Activated B cell treated with CpG ODN at 0.5 μM for 24 hours (primary cell): ENCODE data around the gene PRDM2. TPM values are rescaled to one million over a fixed set of nuclear protein-coding genes. Genes with fewer than 3 reads are reported as not detected.

Source experiments
- ATAC-seq: fragments of 200-7000 bp; cut with Tn5 transposase; one replicate; pipeline ENCODE4 v1.10.0; 2021; ENCODE audit warnings: low read depth, mild to moderate bottlenecking, moderate library complexity
- CTCF ChIA-PET: fragments of 350-600 bp; sonication (Branson Sonifier 250); formaldehyde crosslinking; loops from one replicate; lab custom pipeline; 2021; ENCODE audit warnings: antibody characterized with exemption; lab: Charles Lee
- POLR2A ChIA-PET: fragments of 350-600 bp; sonication (Branson Sonifier 250); formaldehyde crosslinking; loops from one replicate; lab custom pipeline; 2021; ENCODE audit warnings: antibody characterized with exemption; lab: Charles Lee
- DNase-seq: peaks from one replicate; pipeline ENCODE4 v3.0.0; 2022
- H3K27ac Mint-ChIP-seq: one replicate; pipeline ENCODE4 v1.8.0; 2020; ENCODE audit warnings: mixed read lengths
- H3K27me3 Mint-ChIP-seq: one replicate; pipeline ENCODE4 v1.8.0; 2021; ENCODE audit warnings: mixed read lengths
- H3K36me3 Mint-ChIP-seq: one replicate; pipeline ENCODE4 v1.8.0; 2021; ENCODE audit warnings: low read depth, mixed read lengths
- H3K4me1 Mint-ChIP-seq: one replicate; pipeline ENCODE4 v1.8.0; 2021; ENCODE audit warnings: mixed read lengths
- H3K4me3 Mint-ChIP-seq: one replicate; pipeline ENCODE4 v1.8.0; 2020; ENCODE audit warnings: mild to moderate bottlenecking, mixed read lengths
- H3K9me3 Mint-ChIP-seq: one replicate; pipeline ENCODE4 v1.8.0; 2020; ENCODE audit warnings: mixed read lengths
- CTCF ChIP-seq: fragments of 200-600 bp; IDR thresholded peaks from one replicate; pipeline ENCODE4 v1.8.0; 2022; ENCODE audit warnings: antibody characterized with exemption, mild to moderate bottlenecking
- intact Hi-C: fragments of 100-400 bp; cut with micrococcal nuclease; formaldehyde crosslinking; loops from one replicate; pipeline ENCODE4 v1.15.1; 2024
- total RNA-seq: library from RNA; stranded (reverse); gene quantifications from 2 replicates; pipeline ENCODE4 v1.2.3, GENCODE V29; 2022

The PRDM2 gene
- total RNA-seq, 1 donor from 2014 or later = 194 TPM

- Mint-ChIP-seq H3K27me3 (no peaks in the 10 kb centered on the region), H3K27ac (no peak overlapping the region), H3K36me3 (peaks cover 18% of the 10 kb centered on the region), H3K9me3 (peaks cover 4% of the 10 kb centered on the region), H3K4me1 (peaks cover 43% of the 10 kb centered on the region), H3K4me3 (peak overlapping the region; percentile 35)
- ChIA-PET CTCF (no interaction called here), POLR2A (interaction anchor here (0.6 to 2.2 kb wide), 3 partner anchors 28 to 55 kb away, joined by 3 to 16 read pairs (median 3); no protein-coding TSS in a partner anchor)
- intact Hi-C loops = no loop called here
- no peak for TF ChIP-seq CTCF
- DNase-seq (no peak), ATAC-seq (no peak)
These were observed 2.2 kb upstream of the PRDM2 start for GRCh38 chr1:13697738-13698137.

- H3K4me1 Mint-ChIP-seq = peaks cover 55% of the 10 kb centered on the region
- peaks cover 4% of the 10 kb centered on the region for H3K9me3 Mint-ChIP-seq
- ATAC-seq (no peak), DNase-seq (no peak)
- intact Hi-C loops = no loop called here
- peak overlapping the region; percentile 86 for H3K27ac Mint-ChIP-seq
- peak overlapping the region; percentile 74 for H3K4me3 Mint-ChIP-seq
- no peak for TF ChIP-seq CTCF
- H3K27me3 Mint-ChIP-seq = no peaks in the 10 kb centered on the region
- H3K36me3 Mint-ChIP-seq = peaks cover 28% of the 10 kb centered on the region
- ChIA-PET POLR2A (interaction anchor here (1.0 to 6.5 kb wide), 7 partner anchors 12 to 50 kb away, joined by 4 to 130 read pairs (median 15); no protein-coding TSS in a partner anchor), CTCF (interaction anchor here (1.2 kb wide), 1 partner anchor 26 kb away, joined by 3 read pairs; no protein-coding TSS in a partner anchor)
These were observed 478 bp upstream of the PRDM2 start for GRCh38 chr1:13699510-13699909.

GRCh38 chr1:13700521-13701270 lies 708 bp downstream of the PRDM2 start:
- POLR2A ChIA-PET = interaction anchor here (0.6 to 8.0 kb wide), 13 partner anchors 9 to 64 kb away, joined by 3 to 440 read pairs (median 4); no protein-coding TSS in a partner anchor

GRCh38 chr1:13701271-13701640 lies 1.3 kb downstream of the PRDM2 start:
- peaks cover 72% of the 10 kb centered on the region for H3K4me1 Mint-ChIP-seq
- H3K36me3 Mint-ChIP-seq = peaks cover 41% of the 10 kb centered on the region
- H3K9me3 Mint-ChIP-seq = peaks cover 4% of the 10 kb centered on the region
- CTCF ChIA-PET = interaction anchor here (1.1 to 3.0 kb wide), 4 partner anchors 12 to 31 kb away, joined by 3 to 18 read pairs (median 4); no protein-coding TSS in a partner anchor
- peak overlapping the region; percentile 91 for H3K4me3 Mint-ChIP-seq
- POLR2A ChIA-PET = interaction anchor here (0.8 to 8.0 kb wide), 13 partner anchors 9 to 63 kb away, joined by 3 to 440 read pairs (median 4); no protein-coding TSS in a partner anchor
- H3K27ac Mint-ChIP-seq = peak overlapping the region; percentile 98
- no peak for TF ChIP-seq CTCF
- no peaks in the 10 kb centered on the region for H3K27me3 Mint-ChIP-seq
- peak; percentile 36 for ATAC-seq
- DNase-seq = no peak
- intact Hi-C loops = loop anchor here (1.0 to 10.0 kb wide), 3 partner anchors 29 to 1824 kb away; partner anchors contain the start of genes CASP9 and DNAJC16

More at GRCh38 chr1:13700521-13701270, 708 bp downstream of the PRDM2 start:
- Mint-ChIP-seq H3K9me3 (peaks cover 4% of the 10 kb centered on the region), H3K27ac (peak overlapping the region; percentile 98), H3K4me3 (peak overlapping the region; percentile 91), H3K27me3 (no peaks in the 10 kb centered on the region), H3K36me3 (peaks cover 37% of the 10 kb centered on the region), H3K4me1 (peaks cover 67% of the 10 kb centered on the region)
- TF ChIP-seq CTCF = no peak
- intact Hi-C loops = loop anchor here (1.0 to 10.0 kb wide), 4 partner anchors 30 to 1824 kb away; partner anchors contain the start of genes CASP9 and DNAJC16
- CTCF ChIA-PET = interaction anchor here (1.1 to 3.0 kb wide), 4 partner anchors 13 to 32 kb away, joined by 3 to 18 read pairs (median 4); no protein-coding TSS in a partner anchor
- ATAC-seq (peak; percentile 23), DNase-seq (peak; percentile 51)
